GM19468 (cell line): Measurements from ENCODE around the gene RRAGD.

ENCODE experiments used
- ATAC-seq: cut with Tn5 transposase; IDR thresholded peaks from one replicate; pipeline ENCODE4 v1.9.1; 2021; ENCODE audit warnings: mild to moderate bottlenecking, moderate library complexity, moderate number of reproducible peaks; ENCODE audit not compliant: unreplicated experiment; ENCODE audit errors: extremely low read depth

RRAGD gene

DNA sequence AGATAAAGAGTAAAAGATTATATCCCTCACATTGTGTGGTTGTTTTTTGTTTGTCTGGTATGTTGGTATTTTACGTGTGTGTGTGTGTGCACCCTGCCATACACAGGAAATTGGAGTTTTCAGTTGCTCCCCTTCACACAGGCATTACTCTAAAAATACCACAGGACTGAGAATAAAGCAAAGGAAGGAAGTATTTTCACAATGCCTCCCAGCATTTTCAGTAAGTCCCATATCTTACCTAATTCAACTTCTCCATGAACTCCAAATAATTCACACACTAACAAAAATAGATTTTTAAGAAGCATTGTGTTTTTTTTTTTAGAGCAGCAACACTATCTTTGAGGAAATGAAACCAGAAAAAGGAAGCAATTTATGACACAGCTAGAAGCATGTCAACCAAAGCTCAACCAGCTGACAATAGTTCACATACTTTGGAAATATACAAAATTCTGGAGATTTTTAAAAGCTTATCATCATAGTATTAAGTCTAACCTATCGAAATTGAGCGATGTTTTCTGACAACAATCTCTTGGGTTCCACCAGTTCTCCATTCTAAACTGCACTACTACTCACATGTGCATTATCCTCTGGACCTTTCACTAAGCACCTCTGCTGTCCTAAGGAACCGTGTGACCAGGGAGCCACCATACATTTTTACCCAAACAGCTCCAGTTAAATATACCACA, 61.6 kb downstream of the RRAGD start:
- ATAC-seq: no peak

DNA sequence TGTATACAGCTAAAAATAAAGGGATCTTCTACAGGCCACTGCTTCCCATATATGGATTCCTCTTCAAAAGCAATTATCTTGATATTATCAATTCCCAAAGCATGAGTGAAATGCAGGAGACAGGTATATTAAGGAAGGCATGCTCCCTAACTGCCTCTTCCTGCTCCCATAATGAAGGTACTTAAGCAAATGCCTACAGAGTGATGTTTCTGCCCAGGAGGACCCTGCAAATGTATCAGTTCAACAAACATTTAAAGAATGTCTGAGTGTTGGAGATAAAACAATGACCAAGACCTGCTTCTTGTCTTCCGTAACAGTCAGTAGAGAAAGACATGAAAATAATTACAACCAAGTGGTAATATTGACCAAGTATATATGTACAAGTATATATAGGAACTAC, 63.7 kb downstream of the RRAGD start:
- no peak for ATAC-seq

DNA sequence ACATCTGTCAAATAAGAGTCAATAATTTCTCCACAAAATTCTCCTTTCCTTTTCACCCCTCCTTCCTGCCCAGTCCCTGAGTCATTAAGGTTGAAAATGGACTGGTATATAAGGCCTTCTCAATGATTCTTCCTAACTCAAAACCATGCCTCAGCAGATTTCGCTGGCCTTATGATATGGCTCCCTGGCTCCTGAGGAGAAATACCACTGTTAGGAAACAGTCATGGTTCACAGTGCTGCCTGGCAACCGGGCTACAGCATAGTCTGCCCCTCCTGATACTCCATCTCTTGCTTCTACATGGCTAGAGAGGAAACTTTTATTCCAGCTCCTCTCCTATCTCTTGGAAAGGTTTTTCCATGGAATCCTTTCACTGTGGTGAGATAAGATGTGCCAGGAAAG, 64.2 kb downstream of the RRAGD start:
- no peak for ATAC-seq

DNA sequence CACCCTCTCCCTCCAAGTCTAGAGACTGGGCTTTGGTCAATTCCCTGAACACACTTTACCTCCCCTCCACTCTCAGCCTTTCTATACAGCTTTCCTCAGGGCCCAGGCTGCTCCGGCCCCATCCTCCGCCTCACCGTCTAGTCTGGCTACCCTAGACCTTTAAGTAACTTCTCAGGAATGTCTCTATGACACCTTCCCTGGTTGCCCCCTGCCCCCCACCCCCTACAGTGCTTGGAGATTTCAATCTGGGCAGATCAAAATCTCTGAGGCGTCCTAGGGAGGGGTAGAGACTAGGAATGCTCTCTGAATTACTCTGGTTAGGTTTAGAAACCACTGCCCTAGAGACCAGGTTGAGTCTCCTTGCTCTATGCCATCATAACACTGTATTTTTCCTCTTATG, 65.6 kb downstream of the RRAGD start:
- ATAC-seq: no peak

DNA sequence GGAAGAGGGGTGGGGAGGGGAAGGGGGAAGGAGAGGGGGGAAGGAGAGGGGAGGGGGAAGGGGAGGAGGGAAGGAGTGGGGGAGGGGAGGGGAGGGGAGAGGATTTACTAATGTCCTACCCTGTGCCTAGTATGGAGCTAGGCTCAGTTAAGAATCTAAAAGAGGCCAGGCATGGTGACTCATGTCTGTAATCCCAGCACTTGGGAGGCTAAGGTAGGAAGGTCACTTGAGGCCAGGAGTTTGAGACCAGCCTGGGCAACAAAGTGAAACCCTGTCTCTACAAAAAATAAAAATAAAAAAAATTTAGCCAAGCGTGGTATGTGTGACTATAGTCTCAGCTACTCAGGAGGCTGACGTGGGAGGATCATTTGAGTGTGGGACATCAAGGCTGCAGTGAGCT, 72.5 kb downstream of the RRAGD start:
- ATAC-seq: no peak

DNA sequence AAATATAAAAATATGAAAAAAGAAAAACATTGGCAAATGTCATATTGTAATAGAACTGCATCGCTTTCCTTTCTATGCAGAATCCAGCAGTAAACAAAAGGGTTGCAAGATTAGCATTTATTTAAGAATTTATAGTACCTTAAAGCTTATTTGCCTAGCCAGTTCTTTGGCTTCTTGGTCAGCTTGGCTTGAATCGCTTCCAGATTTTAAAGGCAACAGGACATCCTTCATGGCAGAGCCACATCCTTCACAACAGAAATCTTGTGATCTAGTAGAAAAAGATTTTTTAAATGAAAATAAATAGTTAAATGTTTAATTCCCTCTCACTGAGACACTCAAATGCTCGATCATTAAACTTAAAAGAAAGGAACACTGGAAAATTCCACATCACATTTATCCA, 76.9 kb downstream of the RRAGD start:
- no peak for ATAC-seq

DNA sequence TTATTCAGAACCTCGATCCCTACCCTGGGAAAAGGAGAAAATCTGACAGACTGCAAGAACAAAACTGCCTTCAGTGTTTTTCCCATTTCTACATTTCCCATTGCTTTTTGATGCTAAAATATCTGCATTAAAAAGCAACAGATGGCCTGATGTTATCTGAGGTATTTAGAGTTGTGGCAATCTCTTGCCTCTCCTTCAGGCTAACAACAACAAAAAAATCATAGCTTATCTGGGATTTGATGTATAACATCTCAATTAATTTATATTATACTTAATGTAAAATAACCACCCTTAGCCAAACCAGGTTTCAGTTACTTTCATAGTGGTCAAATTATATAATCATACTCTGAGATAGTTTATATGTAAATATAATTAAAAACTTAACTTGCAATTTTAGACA, 81.2 kb downstream of the RRAGD start:
- no peak for ATAC-seq

DNA sequence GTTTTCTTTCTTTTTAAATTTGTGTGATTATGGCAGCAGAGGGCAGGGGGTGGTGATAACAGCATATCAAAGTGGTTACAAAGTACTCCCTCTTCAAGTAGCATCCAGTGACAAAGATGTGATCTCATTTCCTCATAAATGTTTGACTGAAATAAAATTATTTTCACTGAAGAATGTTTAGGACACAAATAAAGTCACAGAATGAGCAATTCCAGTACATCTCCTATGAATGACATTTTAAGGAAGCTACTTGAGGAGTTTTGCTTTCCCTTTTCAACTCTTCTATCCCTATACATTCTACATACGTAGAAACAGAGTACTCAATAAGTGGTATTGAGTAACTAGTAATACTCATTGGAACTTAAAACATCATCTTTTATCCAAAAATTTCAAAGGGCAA, 83.1 kb downstream of the RRAGD start:
- ATAC-seq: no peak

DNA sequence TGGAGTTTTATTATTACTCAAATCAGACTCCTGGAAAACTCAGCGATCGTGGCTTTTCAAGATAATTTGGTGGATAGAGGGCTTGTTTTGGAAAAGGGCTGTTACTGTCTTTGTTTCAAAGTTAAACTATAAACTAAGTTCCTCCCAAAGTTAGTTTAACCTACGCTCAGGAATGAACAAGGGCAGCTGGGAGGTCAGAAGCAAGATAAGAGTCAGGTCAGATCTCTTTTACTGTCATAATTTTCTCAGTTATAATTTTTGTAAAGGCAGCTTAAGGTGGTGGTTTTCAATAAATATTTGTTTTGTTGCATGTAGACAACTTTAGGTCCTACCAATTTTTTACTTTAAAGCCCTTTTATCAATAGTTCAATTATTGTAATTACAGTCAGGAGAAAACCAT, 87.8 kb downstream of the RRAGD start:
- ATAC-seq: no peak

DNA sequence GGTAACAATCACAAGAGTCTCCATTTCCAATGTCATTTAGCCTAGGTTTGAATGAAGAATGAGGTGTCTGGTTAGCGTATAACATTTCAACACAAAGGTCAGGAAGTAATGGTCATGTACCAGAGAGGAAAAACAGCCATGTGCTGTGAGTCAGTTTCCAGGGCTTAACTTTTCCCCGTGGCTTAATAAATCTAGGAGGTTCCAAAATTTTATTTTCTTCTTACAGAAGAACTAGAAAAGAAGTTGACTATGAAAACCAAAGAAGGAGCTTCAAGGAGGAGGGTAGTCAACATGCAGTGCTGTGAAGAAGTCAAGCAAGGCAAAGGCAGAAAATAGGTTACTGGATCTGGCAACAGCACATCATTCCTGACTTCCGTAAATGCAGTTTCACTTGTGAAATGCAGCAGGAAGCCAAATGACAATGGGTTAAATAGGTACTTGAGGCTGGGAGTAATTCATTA, 88.5 kb downstream of the RRAGD start:
- ATAC-seq: no peak

DNA sequence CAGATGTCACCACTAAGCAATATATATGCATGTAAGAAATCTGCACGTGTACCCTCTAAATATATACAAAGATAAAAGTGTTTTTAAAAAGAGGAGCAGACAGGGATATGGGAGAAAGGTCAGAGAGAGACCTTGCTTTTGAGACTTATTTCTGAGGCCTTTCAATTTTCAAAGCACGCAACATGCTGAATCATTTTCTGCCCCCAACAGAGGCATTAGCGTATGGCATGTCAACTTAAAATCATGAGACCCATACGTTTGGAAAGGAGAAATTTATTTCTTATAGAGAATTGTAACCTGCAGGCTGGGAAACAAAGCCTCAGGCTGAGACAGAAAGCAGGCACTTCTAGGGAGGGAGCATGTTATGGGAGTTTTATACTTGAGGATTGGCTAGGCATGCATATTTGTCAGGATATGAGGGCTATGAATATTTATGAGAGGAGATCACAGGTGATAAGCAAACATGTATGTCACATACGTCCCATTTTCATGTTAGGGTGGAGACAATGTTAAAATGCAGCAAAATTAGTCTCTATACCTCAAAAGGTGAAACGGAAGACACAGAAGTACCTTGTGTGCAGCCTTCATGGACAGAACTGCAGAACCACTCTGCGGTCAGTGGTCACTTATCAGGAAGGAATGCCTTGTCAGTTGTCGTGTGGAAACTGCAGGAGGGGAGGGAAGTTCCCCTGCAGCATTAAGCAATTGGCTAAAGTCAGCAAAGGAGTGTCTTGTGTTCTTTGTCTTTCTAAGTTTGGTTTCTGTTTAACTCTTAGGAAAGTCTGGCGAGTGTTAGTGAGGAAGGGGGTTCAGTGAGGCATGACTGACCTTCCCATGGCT, 90.7 kb downstream of the RRAGD start:
- ATAC-seq: no peak

DNA sequence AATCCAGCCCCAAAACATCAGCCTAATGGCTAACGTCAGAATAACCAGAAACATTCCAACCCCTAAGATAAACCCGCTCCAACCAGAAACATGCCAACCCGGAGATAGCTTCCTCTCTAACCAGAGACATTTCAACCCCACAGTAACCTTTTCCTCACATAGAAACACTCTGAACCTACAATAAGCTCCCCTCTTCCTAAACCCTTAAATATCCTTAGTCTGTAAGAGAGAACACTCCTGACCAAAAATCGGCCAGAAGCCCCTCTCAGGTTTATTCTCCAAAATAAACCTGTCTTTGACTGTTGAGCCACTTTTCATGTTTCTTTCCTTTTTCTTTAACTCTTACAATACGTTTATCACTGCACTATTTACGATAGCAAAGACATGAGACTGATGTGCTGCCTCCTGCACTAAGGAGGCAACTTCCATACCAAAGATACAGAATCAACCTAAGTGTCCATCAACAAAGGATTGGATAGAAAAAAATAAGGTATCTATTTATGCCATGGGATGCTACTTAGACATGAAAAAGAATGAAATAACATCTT, 92.0 kb downstream of the RRAGD start:
- no peak for ATAC-seq

DNA sequence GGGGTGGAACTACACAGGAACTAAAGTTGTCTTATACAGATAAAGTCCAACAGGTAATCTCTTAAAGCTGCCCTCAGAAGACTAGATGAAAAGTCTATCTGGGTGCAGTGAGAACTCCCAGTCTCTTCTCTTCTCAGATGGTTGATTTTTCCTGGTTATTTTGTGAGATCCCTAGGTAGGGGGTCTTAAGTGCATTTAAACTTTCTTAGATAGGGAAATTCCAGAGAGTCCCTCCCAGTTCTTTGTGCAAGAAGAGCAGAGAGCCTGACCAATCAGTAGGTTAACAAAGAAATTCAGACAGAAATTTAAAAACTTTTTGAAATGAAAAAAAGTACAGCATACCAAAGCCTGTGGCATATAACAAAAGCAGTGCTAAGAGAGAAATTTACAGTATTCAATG, 95.0 kb downstream of the RRAGD start:
- ATAC-seq: no peak

DNA sequence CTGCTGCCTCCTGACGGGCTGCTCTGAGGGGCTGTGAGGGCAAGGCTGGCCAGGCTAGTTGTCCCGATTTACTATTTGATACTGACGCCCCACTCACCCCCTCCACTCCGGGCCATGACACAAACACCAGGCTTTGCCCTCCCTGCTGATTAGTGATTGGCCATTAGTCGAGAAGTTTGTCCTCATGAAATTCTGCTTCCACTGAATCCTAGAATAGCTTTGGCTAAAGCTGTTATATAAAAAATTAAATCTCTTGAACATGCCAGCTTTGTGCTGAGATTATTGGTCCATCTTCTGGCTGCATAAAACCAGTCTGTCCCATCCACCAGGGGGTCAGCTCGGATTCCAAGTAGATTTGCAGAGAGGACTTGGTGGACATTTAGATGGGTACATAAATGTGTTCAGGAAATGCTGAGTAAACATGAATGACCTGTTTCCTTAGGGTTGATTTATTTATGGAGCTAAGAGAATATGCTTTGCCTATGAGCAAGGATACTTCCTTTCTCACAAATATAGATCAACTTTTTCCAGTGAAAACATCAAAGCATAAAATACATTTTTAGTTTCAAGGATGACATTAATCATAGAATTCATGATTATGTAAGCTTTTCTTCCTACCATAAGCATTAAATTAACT, 96.7 kb downstream of the RRAGD start, which contains the start of gene GABRR2:
Gene GABRR2 (minus strand): TSS at position 51 of the 637 bp plus-strand sequence. CDS start 134 bp downstream, outside the sequence.
- no peak for ATAC-seq

DNA sequence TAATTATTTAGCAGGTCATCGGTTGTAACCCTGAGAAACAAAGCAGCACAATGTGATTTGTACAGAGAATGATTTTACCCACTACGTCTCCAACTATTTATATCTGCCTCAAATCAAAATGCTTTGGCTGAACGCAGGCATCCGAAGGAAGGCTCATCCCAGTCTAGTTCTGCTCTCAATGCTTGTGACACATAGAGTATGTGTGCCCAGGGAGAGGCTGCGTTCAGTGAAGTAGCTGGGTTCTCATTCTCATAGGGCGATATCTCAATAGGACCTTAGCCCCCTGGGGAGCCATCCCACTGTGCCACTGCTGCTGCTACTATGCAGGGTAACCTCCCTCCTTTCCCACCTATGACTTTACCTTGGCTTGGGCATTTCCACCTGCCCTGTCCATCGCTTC, 97.4 kb downstream of the RRAGD start:
- ATAC-seq: no peak
